CD4-positive, alpha-beta T cell (primary cell): ENCODE measurements around the gene STEAP2. TPM values are rescaled to one million over a fixed set of nuclear protein-coding genes. Genes with fewer than 3 reads are reported as not detected.
A peak's percentile ranks its signal among the peaks of the same experiment; 100 is the strongest.

Experiments used
- ATAC-seq: fragments of 200-7000 bp; cut with Tn5 transposase; one replicate; pipeline ENCODE4 v1.10.0; 2022; ENCODE audit warnings: mild to moderate bottlenecking; ENCODE audit not compliant: poor library complexity
- CTCF ChIA-PET: fragments of 350-600 bp; sonication (Branson Sonifier 250); formaldehyde crosslinking; loops from one replicate; lab custom pipeline; 2021; ENCODE audit warnings: antibody characterized with exemption, inconsistent platforms; lab: Charles Lee
- POLR2A ChIA-PET: fragments of 350-600 bp; sonication (Branson Sonifier 250); formaldehyde crosslinking; loops from one replicate; lab custom pipeline; 2021; ENCODE audit warnings: antibody characterized with exemption, inconsistent platforms; lab: Charles Lee
- DNase-seq, 14 experiments: peaks; one replicate each; pipeline ENCODE4 v3.0.0-alpha.2; 2013 to 2020; ENCODE audit warnings: mixed read lengths in 2 of 14
- H3K27ac ChIP-seq, 2 donors: one replicate each; pipeline versions ENCODE4 v1.5.1 to v1.7.0; 2013; ENCODE audit warnings: low read length in 2 of 2, low read depth in 1 of 2, mild to moderate bottlenecking in 1 of 2
- H3K27me3 ChIP-seq, 2 experiments: 1 replicate in 1 of 2; 2 replicates in 1 of 2; pipeline versions ENCODE4 v1.6.1 to v1.7.0; 2013; ENCODE audit warnings: low read length in 2 of 2, control low read depth in 1 of 2, mild to moderate bottlenecking in 1 of 2, moderate library complexity in 1 of 2; ENCODE audit not compliant: insufficient read depth in 2 of 2, control insufficient read depth in 1 of 2
- H3K36me3 ChIP-seq: one replicate; pipeline ENCODE4 v1.6.1; 2013; ENCODE audit warnings: low read length, control low read depth; ENCODE audit not compliant: insufficient read depth
- H3K4me1 ChIP-seq: one replicate; pipeline ENCODE4 v1.6.1; 2013; ENCODE audit warnings: low read length, control low read depth; ENCODE audit not compliant: insufficient read depth
- H3K4me3 ChIP-seq: one replicate; pipeline ENCODE4 v1.5.1; 2013; ENCODE audit warnings: mild to moderate bottlenecking, low read length, moderate library complexity
- H3K9me3 ChIP-seq, 2 experiments: 1 replicate in 1 of 2; 2 replicates in 1 of 2; pipeline versions ENCODE4 v1.6.1 to v1.7.0; 2013; ENCODE audit warnings: low read length in 2 of 2, mild to moderate bottlenecking in 2 of 2, control low read depth in 1 of 2, moderate library complexity in 1 of 2; ENCODE audit not compliant: control insufficient read depth in 1 of 2, insufficient read depth in 1 of 2
- H3K27ac Mint-ChIP-seq: one replicate; pipeline ENCODE4 v1.8.0; 2020; ENCODE audit warnings: mixed read lengths
- H3K27me3 Mint-ChIP-seq: one replicate; pipeline ENCODE4 v1.8.0; 2021; ENCODE audit warnings: mixed read lengths
- H3K36me3 Mint-ChIP-seq: one replicate; pipeline ENCODE4 v1.8.0; 2021; ENCODE audit warnings: low read depth, mixed read lengths
- H3K4me1 Mint-ChIP-seq: one replicate; pipeline ENCODE4 v1.8.0; 2021; ENCODE audit warnings: low read depth, mixed read lengths
- H3K4me3 Mint-ChIP-seq: one replicate; pipeline ENCODE4 v1.8.0; 2020; ENCODE audit warnings: mild to moderate bottlenecking, mixed read lengths
- H3K9me3 Mint-ChIP-seq: one replicate; pipeline ENCODE4 v1.8.0; 2020; ENCODE audit warnings: mixed read lengths
- CTCF ChIP-seq: fragments of 200-600 bp; IDR thresholded peaks from one replicate; pipeline ENCODE4 v1.8.0; 2022; ENCODE audit warnings: antibody characterized with exemption, mild to moderate bottlenecking
- intact Hi-C, 2 experiments: fragments of 100-400 bp; cut with DNase I in 1 of 2; cut with micrococcal nuclease in 1 of 2; formaldehyde crosslinking; loops; one replicate each; pipeline versions ENCODE4 v1.15.1 to v1.9.0; 2023 to 2025; cut with DNase I, micrococcal nuclease
- total RNA-seq, 174 experiments: library from RNA in 2 of 174; stranded (reverse) in 2 of 174; gene quantifications; one replicate each; pipeline ENCODE4 v1.2.3 and lab custom pipeline; 2021 to 2026

The STEAP2 gene
- total RNA-seq, 2 experiments from 2014 or later: not detected

- peak overlapping the region; percentile 16 for H3K4me3 Mint-ChIP-seq
- no peak for TF ChIP-seq CTCF
- peaks cover 65% of the 10 kb centered on the region for H3K27me3 Mint-ChIP-seq
- H3K9me3 ChIP-seq: peaks cover 0 to 5% of the 10 kb centered on the region in 2 experiments
- intact Hi-C loops: no loop called here
- no peak for DNase-seq
- no peak overlapping the region for H3K27ac Mint-ChIP-seq
- H3K36me3 Mint-ChIP-seq: peaks cover 5% of the 10 kb centered on the region
- ChIA-PET POLR2A (no interaction called here), CTCF (interaction anchor here (0.8 kb wide), 1 partner anchor 10 kb away, joined by 3 read pairs; no protein-coding TSS in a partner anchor)
- H3K27ac ChIP-seq: no peak overlapping the region
- no peaks in the 10 kb centered on the region for H3K36me3 ChIP-seq
- H3K4me1 Mint-ChIP-seq: peaks cover 26% of the 10 kb centered on the region
- peaks cover 17% of the 10 kb centered on the region for H3K4me1 ChIP-seq
- H3K4me3 ChIP-seq: no peak overlapping the region
- H3K9me3 Mint-ChIP-seq: no peaks in the 10 kb centered on the region
- peaks cover 10 to 32% of the 10 kb centered on the region in 2 experiments for H3K27me3 ChIP-seq
- no peak for ATAC-seq
Measured at GRCh38 chr7:90242369-90243168, 31.0 kb downstream of the STEAP2 start.

GRCh38 chr7:90243556-90243955 is 32.0 kb downstream of the STEAP2 start:
- H3K36me3 ChIP-seq: no peaks in the 10 kb centered on the region
- no peak for DNase-seq
- no peak overlapping the region for H3K27ac ChIP-seq
- POLR2A ChIA-PET: no interaction called here
- peaks cover 10 to 26% of the 10 kb centered on the region in 2 experiments for H3K27me3 ChIP-seq
- CTCF ChIA-PET: interaction anchor here (0.8 kb wide), 1 partner anchor 9 kb away, joined by 3 read pairs; no protein-coding TSS in a partner anchor
- peaks cover 26% of the 10 kb centered on the region for H3K4me1 Mint-ChIP-seq
- peaks cover 62% of the 10 kb centered on the region for H3K27me3 Mint-ChIP-seq
- intact Hi-C loops: no loop called here
- peaks cover 17% of the 10 kb centered on the region for H3K4me1 ChIP-seq
- TF ChIP-seq CTCF: no peak
- no peaks in the 10 kb centered on the region for H3K9me3 Mint-ChIP-seq
- H3K4me3 ChIP-seq: no peak overlapping the region
- H3K4me3 Mint-ChIP-seq: peak overlapping the region; percentile 90
- H3K27ac Mint-ChIP-seq: no peak overlapping the region
- ATAC-seq: no peak
- peaks cover 0 to 5% of the 10 kb centered on the region in 2 experiments for H3K9me3 ChIP-seq
- peaks cover 5% of the 10 kb centered on the region for H3K36me3 Mint-ChIP-seq

GRCh38 chr7:90244565-90244908 is 33.0 kb downstream of the STEAP2 start:
- peak overlapping the region; percentile 82 for H3K4me3 ChIP-seq
- POLR2A ChIA-PET: no interaction called here
- peaks cover 17% of the 10 kb centered on the region for H3K4me1 ChIP-seq
- H3K9me3 ChIP-seq: peaks cover 0 to 5% of the 10 kb centered on the region in 2 experiments
- peaks cover 10 to 27% of the 10 kb centered on the region in 2 experiments for H3K27me3 ChIP-seq
- Mint-ChIP-seq H3K4me3 (peak overlapping the region; percentile 90), H3K9me3 (no peaks in the 10 kb centered on the region), H3K36me3 (peaks cover 5% of the 10 kb centered on the region), H3K4me1 (peaks cover 26% of the 10 kb centered on the region), H3K27me3 (peaks cover 61% of the 10 kb centered on the region), H3K27ac (peak overlapping the region; percentile 15)
- CTCF ChIA-PET: no interaction called here
- ATAC-seq (no peak), DNase-seq (no peak)
- intact Hi-C loops: no loop called here
- no peak overlapping the region for H3K27ac ChIP-seq
- TF ChIP-seq CTCF: no peak
- H3K36me3 ChIP-seq: no peaks in the 10 kb centered on the region
